PC-9 (cell line): ENCODE measurements around the gene CBFA2T3.

ENCODE experiments used
- CTCF ChIP-seq: fragments of 200-600 bp; sonication (generic); conservative IDR thresholded peaks from 2 replicates; pipeline ENCODE4 v1.6.1; 2017; ENCODE audit warnings: mixed run types, antibody characterized with exemption, mild to moderate bottlenecking, moderate library complexity
- EZH2 ChIP-seq: fragments of 200-600 bp; sonication (generic); IDR thresholded peaks from 2 replicates; pipeline ENCODE4 v1.8.0; 2017; ENCODE audit warnings: antibody characterized with exemption, low read depth

GRCh38 chr16:88912556-88912955 is 64.5 kb downstream of the CBFA2T3 start:
- no peak for TF ChIP-seq EZH2
- TF ChIP-seq CTCF = no peak
